ENCODE measurements around the gene LCK. TPM values are rescaled to one million over a fixed set of nuclear protein-coding genes. Genes with fewer than 3 reads are reported as not detected.

The LCK gene
- total and polyA plus RNA-seq, 10 of the 15 experiments (the other 5 are each of a cell fraction or from before 2014, with no cell fraction given), result 31.5 to 173 (median 119) TPM

- TF ChIP-seq BHLHE40 (IDR thresholded peaks at IDR 0.05; ENCODE audit: borderline replicate concordance in 1 of 2, low read depth in 2 of 2, low read length in 1 of 2), result peak; percentile 50 to 74; a peak in 3 of 4 replicates
- TF ChIP-seq HDGF (IDR thresholded peaks at IDR 0.05), result 0 out of 2 replicates have a peak, but pooled peaks have one; percentile 10
- TF ChIP-seq RAD21 (IDR thresholded peaks at IDR 0.05; ENCODE audit: insufficient read depth, low read depth, low read length), result peak; percentile 60
- TF ChIP-seq ZBED1 (IDR thresholded peaks at IDR 0.05; ENCODE audit: borderline replicate concordance), result no peak
- 0 out of 2 replicates have a peak, but pooled peaks have one; percentile 37 for TF ChIP-seq NBN (IDR thresholded peaks at IDR 0.05)
- TF ChIP-seq KLF5 (IDR thresholded peaks at IDR 0.05; ENCODE audit: partially characterized antibody), result no peak
- TF ChIP-seq E2F8 (IDR thresholded peaks at IDR 0.05; ENCODE audit: low read depth, partially characterized antibody), result no peak
- 0 out of 2 replicates have a peak, but pooled peaks have one; percentile 6 for TF ChIP-seq PKNOX1 (IDR thresholded peaks at IDR 0.05)
- TF ChIP-seq RELA (IDR thresholded peaks at IDR 0.05; ENCODE audit: borderline replicate concordance, partially characterized antibody), result no peak
- peak; percentile 26; the same call in 1 of the 2 replicates for TF ChIP-seq MTA3 (IDR thresholded peaks at IDR 0.05; ENCODE audit: borderline replicate concordance, low read length)
- TF ChIP-seq CTCF (IDR thresholded peaks at IDR 0.05 in 2 of 3, conservative IDR thresholded peaks at IDR 0.05 in 1 of 3; ENCODE audit: control insufficient read depth in 2 of 3, extremely low read depth in 1 of 3, insufficient read depth in 1 of 3, low read depth in 3 of 3, low read length in 3 of 3), result peak; percentile 68 to 86 (median 72); a peak in 5 of 6 replicates
Measured at GRCh38 chr1:32334864-32335534, 83.9 kb downstream of the LCK start (continued).
